GM12873 (cell line): ENCODE results near the gene G3BP1.
A peak's percentile ranks its signal among the peaks of the same experiment; 100 is the strongest.

Experiments
- CTCF ChIP-seq: IDR thresholded peaks from 2 replicates; pipeline ENCODE4 v1.5.1; 2012; ENCODE audit warnings: low read depth, mild to moderate bottlenecking, moderate library complexity, low read length, control low read depth; ENCODE audit not compliant: insufficient read depth; ENCODE audit errors: missing control alignments

G3BP1 gene

GRCh38 chr5:151815051-151815450, 43.3 kb downstream of the G3BP1 start:
- TF ChIP-seq CTCF = no peak

- no peak for TF ChIP-seq CTCF
Observed at GRCh38 chr5:151819830-151820229, 48.1 kb downstream of the G3BP1 start.

GRCh38 chr5:151820271-151820670, 48.5 kb downstream of the G3BP1 start:
- no peak for TF ChIP-seq CTCF

GRCh38 chr5:151820903-151821302, 49.1 kb downstream of the G3BP1 start:
- TF ChIP-seq CTCF = no peak

- no peak for TF ChIP-seq CTCF
Observed at GRCh38 chr5:151822141-151822540, 50.4 kb downstream of the G3BP1 start.

GRCh38 chr5:151825445-151825844, 53.7 kb downstream of the G3BP1 start:
- TF ChIP-seq CTCF = peak; percentile 86

- TF ChIP-seq CTCF = no peak
Observed at GRCh38 chr5:151829370-151829769, 57.6 kb downstream of the G3BP1 start.
